H9 (cell line): ENCODE data around the gene CD3D. TPM values are rescaled to one million over a fixed set of nuclear protein-coding genes. Genes with fewer than 3 reads are reported as not detected.

Experiments used
- DNase-seq: peaks from one replicate; pipeline ENCODE4 v3.0.0-alpha.2; 2017
- H2AFZ ChIP-seq: one replicate; pipeline ENCODE4 v1.6.1; 2013; ENCODE audit warnings: mild to moderate bottlenecking, low read length, control low read depth, moderate library complexity
- H2AK5ac ChIP-seq: 2 replicates; pipeline ENCODE4 v1.6.1; 2013; ENCODE audit warnings: low read length, control low read depth, mixed read lengths; ENCODE audit not compliant: insufficient read length
- H2BK120ac ChIP-seq: one replicate; pipeline ENCODE4 v1.6.1; 2013; ENCODE audit warnings: low read depth, mild to moderate bottlenecking, low read length, control low read depth, inconsistent platforms; ENCODE audit not compliant: poor library complexity, severe bottlenecking
- H2BK12ac ChIP-seq: 2 replicates; pipeline ENCODE4 v1.6.1; 2013; ENCODE audit warnings: low read length, control low read depth, mixed read lengths, low read depth; ENCODE audit not compliant: insufficient read length
- H2BK15ac ChIP-seq: 2 replicates; pipeline ENCODE4 v1.6.1; 2013; ENCODE audit warnings: low read depth, low read length, control low read depth
- H2BK20ac ChIP-seq: one replicate; pipeline ENCODE4 v1.6.1; 2013; ENCODE audit warnings: low read depth, mild to moderate bottlenecking, low read length, control low read depth, inconsistent platforms; ENCODE audit not compliant: poor library complexity, severe bottlenecking
- H2BK5ac ChIP-seq: 2 replicates; pipeline ENCODE4 v1.6.1; 2013; ENCODE audit warnings: low read length, control low read depth, mixed read lengths; ENCODE audit not compliant: insufficient read length
- H3K14ac ChIP-seq: 2 replicates; pipeline ENCODE4 v1.6.1; 2013; ENCODE audit warnings: low read length, control low read depth; ENCODE audit not compliant: insufficient read depth
- H3K18ac ChIP-seq: 2 replicates; pipeline ENCODE4 v1.6.1; 2013; ENCODE audit warnings: low read depth, mild to moderate bottlenecking, mixed read lengths, low read length, control low read depth; ENCODE audit not compliant: insufficient read length
- H3K23ac ChIP-seq: 2 replicates; pipeline ENCODE4 v1.6.1; 2013; ENCODE audit warnings: low read length, control low read depth, mixed read lengths, low read depth; ENCODE audit not compliant: insufficient read length
- H3K23me2 ChIP-seq: 2 replicates; pipeline ENCODE4 v1.6.1; 2013; ENCODE audit warnings: low read depth, mild to moderate bottlenecking, mixed read lengths, low read length, control low read depth; ENCODE audit not compliant: insufficient read length, poor library complexity, severe bottlenecking
- H3K27ac ChIP-seq: 2 replicates; pipeline ENCODE4 v1.5.1; 2013; ENCODE audit warnings: low read length, control low read depth, mixed read lengths, low read depth; ENCODE audit not compliant: insufficient read length
- H3K27me3 ChIP-seq: 2 replicates; pipeline ENCODE4 v1.6.1; 2013; ENCODE audit warnings: low read length, control low read depth, inconsistent platforms; ENCODE audit not compliant: insufficient read depth
- H3K4ac ChIP-seq: 2 replicates; pipeline ENCODE4 v1.6.1; 2013; ENCODE audit warnings: low read depth, mild to moderate bottlenecking, control low read depth, inconsistent platforms, low read length, moderate library complexity
- H3K4me1 ChIP-seq: 2 replicates; pipeline ENCODE4 v1.6.1; 2013; ENCODE audit warnings: low read length, control low read depth, inconsistent platforms; ENCODE audit not compliant: insufficient read depth
- H3K4me2 ChIP-seq: 2 replicates; pipeline ENCODE4 v1.6.1; 2013; ENCODE audit warnings: low read length, control low read depth, mixed read lengths; ENCODE audit not compliant: insufficient read length, insufficient read depth
- H3K56ac ChIP-seq: 2 replicates; pipeline ENCODE4 v1.6.1; 2013; ENCODE audit warnings: low read depth, mild to moderate bottlenecking, mixed read lengths, low read length, control low read depth; ENCODE audit not compliant: insufficient read length
- H3K79me1 ChIP-seq: 2 replicates; pipeline ENCODE4 v1.6.1; 2013; ENCODE audit warnings: low read depth, mild to moderate bottlenecking, moderate library complexity, low read length, control low read depth, inconsistent platforms; ENCODE audit not compliant: insufficient read depth, poor library complexity, severe bottlenecking
- H3K79me2 ChIP-seq: 2 replicates; pipeline ENCODE4 v1.6.1; 2013; ENCODE audit warnings: low read length, control low read depth, inconsistent platforms; ENCODE audit not compliant: insufficient read depth
- H3K9ac ChIP-seq: 2 replicates; pipeline ENCODE4 v1.6.1; 2013; ENCODE audit warnings: low read length, control low read depth, mixed read lengths; ENCODE audit not compliant: insufficient read length; ENCODE audit errors: extremely low read depth
- H3K9me3 ChIP-seq: one replicate; pipeline ENCODE4 v1.6.1; 2013; ENCODE audit warnings: low read depth, low read length, inconsistent platforms; ENCODE audit not compliant: control insufficient read depth
- H3T11ph ChIP-seq: one replicate; pipeline ENCODE4 v1.6.1; 2013; ENCODE audit warnings: mild to moderate bottlenecking, low read length, control low read depth, inconsistent platforms
- H4K20me1 ChIP-seq: one replicate; pipeline ENCODE4 v1.6.1; 2013; ENCODE audit not compliant: control insufficient read depth, insufficient read length, insufficient read depth
- H4K5ac ChIP-seq: 2 replicates; pipeline ENCODE4 v1.6.1; 2013; ENCODE audit warnings: low read depth, mild to moderate bottlenecking, mixed read lengths, low read length, control low read depth; ENCODE audit not compliant: insufficient read length
- H4K8ac ChIP-seq: replicated peaks from 2 replicates; pipeline ENCODE4 v1.6.1; 2013; ENCODE audit warnings: low read length, control low read depth, mixed read lengths, low read depth; ENCODE audit not compliant: insufficient read length
- H4K91ac ChIP-seq: 2 replicates; pipeline ENCODE4 v1.6.1; 2013; ENCODE audit warnings: low read depth, mild to moderate bottlenecking, moderate library complexity, mixed read lengths, low read length, control low read depth; ENCODE audit not compliant: insufficient read length
- H3K27ac Mint-ChIP-seq, 3 experiments: 2 replicates in 2 of 3; 3 replicates in 1 of 3; pipeline ENCODE4 v1.8.0; 2020 to 2021; ENCODE audit warnings: mixed read lengths in 3 of 3, mild to moderate bottlenecking in 1 of 3, moderate library complexity in 1 of 3
- H3K27me3 Mint-ChIP-seq: 2 replicates; pipeline ENCODE4 v1.8.0; 2021; ENCODE audit warnings: low read depth, mild to moderate bottlenecking, moderate library complexity, mixed read lengths
- H3K36me3 Mint-ChIP-seq, 3 experiments: 2 replicates in 2 of 3; 3 replicates in 1 of 3; pipeline ENCODE4 v1.8.0; 2020 to 2021; ENCODE audit warnings: low read depth in 3 of 3, mixed read lengths in 3 of 3; ENCODE audit not compliant: insufficient read depth in 1 of 3
- H3K4me1 Mint-ChIP-seq, 2 experiments: 2 replicates each; pipeline ENCODE4 v1.8.0; 2020; ENCODE audit warnings: mixed read lengths in 2 of 2
- H3K4me3 Mint-ChIP-seq, 2 experiments: 2 replicates in 1 of 2; 3 replicates in 1 of 2; pipeline ENCODE4 v1.8.0; 2020 to 2021; ENCODE audit warnings: mild to moderate bottlenecking in 2 of 2, mixed read lengths in 2 of 2, moderate library complexity in 1 of 2
- H3K9me3 Mint-ChIP-seq, 2 experiments: 2 replicates in 1 of 2; 3 replicates in 1 of 2; pipeline ENCODE4 v1.8.0; 2020; ENCODE audit warnings: mild to moderate bottlenecking in 2 of 2, mixed read lengths in 2 of 2, moderate library complexity in 1 of 2
- CTCF ChIP-seq: fragments of 200-600 bp; sonication (generic); conservative IDR thresholded peaks from 3 replicates; pipeline ENCODE4 v1.8.0; 2021; ENCODE audit warnings: antibody characterized with exemption, mild to moderate bottlenecking
- WGBS: extraction: QIAGEN DNeasy Blood & Tissue Kit; methylation state at CpG from one replicate; pipeline ENCODE4 v1.1.7; 2013; ENCODE audit warnings: missing lambda C conversion rate, low lambda C conversion rate, mixed read lengths; ENCODE audit not compliant: insufficient read length; ENCODE audit errors: extremely low coverage; 5-methylcytosine and 5-hydroxymethylcytosine counted together
- total RNA-seq: library from RNA; stranded (reverse); gene quantifications from 2 replicates; pipeline ENCODE4 v1.2.1, GENCODE V29; 2021

CD3D gene
- total RNA-seq, 1 experiment from 2014 or later, result not detected

- Histone ChIP-seq H3K56ac (no peak overlapping the region), H4K20me1 (no peaks in the 10 kb centered on the region), H3K18ac (no peak overlapping the region), H3K9me3 (no peaks in the 10 kb centered on the region), H4K5ac (no peak overlapping the region), H3K27me3 (no peaks in the 10 kb centered on the region), H3K79me2 (no peaks in the 10 kb centered on the region), H3K14ac (no peak overlapping the region), H2BK15ac (no peak overlapping the region), H3K9ac (no peak overlapping the region), H2BK120ac (no peak overlapping the region), H3K23me2 (no peaks in the 10 kb centered on the region), H3K23ac (no peak overlapping the region), H3K4me1 (no peaks in the 10 kb centered on the region), H2BK20ac (no peak overlapping the region), H3K4me2 (no peak overlapping the region), H4K91ac (no peak overlapping the region), H2AFZ (no peak overlapping the region), H3K27ac (no peak overlapping the region), H2BK5ac (no peak overlapping the region), H4K8ac (no peak overlapping the region), H3K4ac (no peak overlapping the region), H2AK5ac (no peak overlapping the region), H3K79me1 (no peaks in the 10 kb centered on the region), H2BK12ac (no peak overlapping the region), H3T11ph (no peak overlapping the region)
- Mint-ChIP-seq H3K4me1 (no peaks in the 10 kb centered on the region), H3K4me3 (no peak overlapping the region), H3K27ac (no peak overlapping the region), H3K36me3 (peaks cover 21 to 80% (median 71%) of the 10 kb centered on the region in 3 experiments; a peak in 6 of 7 replicates), H3K9me3 (no peaks in the 10 kb centered on the region), H3K27me3 (no peaks in the 10 kb centered on the region)
- WGBS, result no CpG with 5 or more reads among the region's 3 CpGs
- DNase-seq, result no peak
- TF ChIP-seq CTCF, result no peak
Measured at GRCh38 chr11:118374729-118375128, 32.2 kb upstream of the CD3D start.
